ENCODE results near the gene SFTA2. TPM values are rescaled to one million over a fixed set of nuclear protein-coding genes. Genes with fewer than 3 reads are reported as not detected.
A peak's percentile ranks its signal among the peaks of the same experiment; 100 is the strongest.

Gene SFTA2
- total and polyA plus RNA-seq, 4 donors, result 0.53 TPM; not detected in 3

DNA sequence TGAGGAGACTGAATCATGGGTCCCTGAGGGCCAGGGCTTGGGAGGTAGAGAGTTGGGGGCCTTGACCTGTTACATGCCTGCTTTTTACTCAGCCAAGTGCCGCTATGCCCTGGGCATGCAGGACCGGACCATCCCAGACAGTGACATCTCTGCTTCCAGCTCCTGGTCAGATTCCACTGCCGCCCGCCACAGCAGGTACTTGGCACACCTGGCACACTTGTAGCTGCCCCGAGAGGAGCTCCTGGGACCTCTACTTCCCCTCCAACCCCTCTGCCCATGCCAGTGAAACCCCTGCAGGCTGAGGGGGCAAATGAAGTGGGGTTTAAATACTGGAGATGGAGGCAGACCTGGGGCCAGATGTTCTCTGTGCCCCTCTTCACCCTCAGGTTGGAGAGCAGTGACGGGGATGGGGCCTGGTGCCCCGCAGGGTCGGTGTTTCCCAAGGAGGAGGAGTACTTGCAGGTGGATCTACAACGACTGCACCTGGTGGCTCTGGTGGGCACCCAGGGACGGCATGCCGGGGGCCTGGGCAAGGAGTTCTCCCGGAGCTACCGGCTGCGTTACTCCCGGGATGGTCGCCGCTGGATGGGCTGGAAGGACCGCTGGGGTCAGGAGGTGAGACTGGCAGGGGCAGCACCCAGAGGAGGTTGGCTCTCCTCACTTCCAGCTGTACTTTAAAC is 43.0 kb downstream of the SFTA2 start:
- H3K9me3 ChIP-seq (ENCODE audit: control insufficient read depth, insufficient read depth, low read length), result no peaks in the 10 kb centered on the region
- peaks cover 54% of the 10 kb centered on the region for H3K36me3 ChIP-seq (ENCODE audit: control insufficient read depth, insufficient read depth, low read length)
- H3K27me3 ChIP-seq (ENCODE audit: control insufficient read depth, insufficient read depth, low read length), result no peaks in the 10 kb centered on the region
- no peak for DNase-seq (ENCODE audit: low read depth in 4 of 6, low spot score in 6 of 6)
- 82% methylated on average over 10 of the region's 18 CpGs for WGBS (ENCODE audit: insufficient coverage)
- no peak overlapping the region for H3K27ac ChIP-seq (ENCODE audit: low read depth, low read length)
- peaks cover 53% of the 10 kb centered on the region for H3K4me1 ChIP-seq (ENCODE audit: control insufficient read depth, insufficient read depth, low read length)
- no peak overlapping the region for H3K4me3 ChIP-seq (ENCODE audit: low read depth, low read length)

DNA sequence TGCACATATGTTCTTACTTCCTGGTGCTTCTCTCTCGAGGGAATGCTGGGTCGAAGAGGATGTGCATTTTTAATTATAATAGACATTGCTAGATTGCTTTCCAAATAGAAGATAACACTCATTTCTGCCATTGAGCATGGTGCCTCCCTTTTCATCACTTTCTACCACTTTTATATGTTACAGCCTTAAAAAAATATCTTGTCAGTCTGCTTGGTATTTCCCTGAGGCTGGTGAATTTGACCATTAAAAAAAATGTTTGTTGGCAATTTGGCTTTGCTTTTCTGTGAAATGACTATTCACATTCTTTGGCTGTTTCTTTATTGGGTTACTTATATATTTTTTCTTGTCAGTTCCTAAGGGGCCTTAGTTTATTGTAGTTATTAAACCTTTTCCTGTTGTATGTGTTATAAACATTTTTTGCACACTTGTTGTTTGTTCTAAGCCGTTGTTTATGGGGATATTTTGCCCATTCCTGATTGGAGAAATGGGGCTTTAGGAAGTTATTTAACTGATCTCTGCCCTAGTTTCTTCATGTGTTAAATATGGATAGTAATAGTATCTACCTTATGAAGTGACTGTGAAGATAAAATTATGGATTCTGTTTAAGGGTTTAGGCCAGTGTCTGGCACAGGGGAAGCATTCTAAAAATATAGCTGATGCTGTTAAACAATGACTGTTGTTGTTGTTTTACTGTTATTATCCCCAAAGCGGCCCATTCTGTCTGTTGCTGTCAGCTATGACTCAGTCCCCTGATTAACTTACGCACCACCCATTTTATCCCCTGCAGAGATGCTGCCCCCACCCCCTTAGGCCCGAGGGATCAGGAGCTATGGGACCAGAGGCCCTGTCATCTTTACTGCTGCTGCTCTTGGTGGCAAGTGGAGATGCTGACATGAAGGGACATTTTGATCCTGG is 43.8 kb downstream of the SFTA2 start:
- H3K36me3 ChIP-seq (ENCODE audit: control insufficient read depth, insufficient read depth, low read length), result peaks cover 46% of the 10 kb centered on the region
- no peaks in the 10 kb centered on the region for H3K9me3 ChIP-seq (ENCODE audit: control insufficient read depth, insufficient read depth, low read length)
- no peak for DNase-seq (ENCODE audit: low read depth in 4 of 6, low spot score in 6 of 6)
- H3K27ac ChIP-seq (ENCODE audit: low read depth, low read length), result no peak overlapping the region
- no peaks in the 10 kb centered on the region for H3K27me3 ChIP-seq (ENCODE audit: control insufficient read depth, insufficient read depth, low read length)
- no peak overlapping the region for H3K4me3 ChIP-seq (ENCODE audit: low read depth, low read length)
- H3K4me1 ChIP-seq (ENCODE audit: control insufficient read depth, insufficient read depth, low read length), result peaks cover 61% of the 10 kb centered on the region
- WGBS (ENCODE audit: insufficient coverage), result no CpG with 5 or more reads among the region's 6 CpGs

DNA sequence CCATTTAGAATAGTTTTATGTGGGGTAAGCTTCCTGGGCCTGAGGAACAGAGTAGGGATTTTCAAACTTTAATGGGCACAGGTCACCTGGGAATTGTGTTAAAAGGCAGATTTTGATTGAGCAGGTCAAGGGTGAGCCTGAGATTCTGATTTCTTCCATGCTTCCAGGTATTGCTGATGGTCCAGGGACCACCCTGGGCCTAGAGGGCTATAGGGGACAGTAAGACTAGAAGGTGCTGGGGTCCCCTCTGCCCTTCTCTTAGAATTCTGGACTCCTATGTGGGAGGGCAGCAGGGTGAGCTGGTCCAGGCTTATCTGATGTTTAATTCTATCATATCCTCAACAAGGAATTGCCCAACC is 45.1 kb downstream of the SFTA2 start:
- peak overlapping the region; percentile 70 for H3K4me3 ChIP-seq (ENCODE audit: low read depth, low read length)

DNA sequence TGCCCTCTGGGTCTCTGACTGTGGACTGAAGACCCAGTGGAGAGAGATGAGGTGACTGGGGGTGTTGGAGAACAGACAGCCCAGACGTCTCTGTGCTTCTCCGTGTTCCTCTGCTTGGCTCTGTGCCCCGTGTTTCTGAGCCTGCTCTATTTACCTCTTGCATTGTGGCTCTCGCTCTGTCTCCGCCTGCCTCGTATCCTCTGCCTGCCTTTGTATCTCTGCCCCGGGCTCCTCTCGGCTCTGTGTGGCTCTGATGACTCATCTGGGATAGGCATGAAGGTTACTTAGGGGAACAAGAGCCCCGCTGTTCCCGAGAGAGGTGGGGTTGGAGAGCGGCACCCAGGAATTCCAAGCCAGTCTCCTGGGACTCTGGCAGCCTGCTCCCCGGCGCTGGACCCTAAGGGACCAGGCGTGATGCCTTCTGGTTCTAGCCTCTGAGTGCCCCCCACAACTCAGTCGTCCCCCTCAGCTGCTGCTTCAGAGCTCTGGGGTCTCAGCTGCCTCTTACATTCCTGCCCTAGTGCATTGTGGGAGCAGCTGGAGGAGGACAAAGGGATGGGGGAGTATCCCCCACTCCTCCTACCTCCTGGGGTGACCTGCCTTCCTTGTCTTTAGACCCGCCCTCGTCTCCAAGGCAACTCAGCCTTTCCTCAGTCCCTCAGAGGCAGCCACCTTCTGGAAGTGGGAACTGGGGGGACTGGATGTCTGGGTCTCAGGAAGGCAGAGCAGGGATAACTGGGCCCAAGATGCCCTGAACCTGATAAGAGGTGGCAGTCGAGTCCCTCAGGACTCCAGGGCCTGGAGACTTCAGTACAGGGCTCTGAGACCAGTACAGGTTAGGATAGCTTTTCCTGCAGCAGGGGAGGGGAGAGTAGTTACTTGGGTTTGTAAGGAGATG is 45.7 kb downstream of the SFTA2 start:
- Histone ChIP-seq H3K36me3 (ENCODE audit: control insufficient read depth, insufficient read depth, low read length) (peaks cover 28% of the 10 kb centered on the region), H3K9me3 (ENCODE audit: control insufficient read depth, insufficient read depth, low read length) (no peaks in the 10 kb centered on the region), H3K27ac (ENCODE audit: low read depth, low read length) (peak overlapping the region; percentile 91), H3K27me3 (ENCODE audit: control insufficient read depth, insufficient read depth, low read length) (no peaks in the 10 kb centered on the region), H3K4me1 (ENCODE audit: control insufficient read depth, insufficient read depth, low read length) (peaks cover 80% of the 10 kb centered on the region), H3K4me3 (ENCODE audit: low read depth, low read length) (peak overlapping the region; percentile 70)
- under 1% methylated on average over 15 of the region's 18 CpGs for WGBS (ENCODE audit: insufficient coverage)
- peak in 2 of 6 donors; percentile 92 to 97 for DNase-seq (ENCODE audit: low read depth in 4 of 6, low spot score in 6 of 6)

More for the DNA sequence above, 45.1 kb downstream of the SFTA2 start:
- Histone ChIP-seq H3K4me1 (ENCODE audit: control insufficient read depth, insufficient read depth, low read length) (peaks cover 74% of the 10 kb centered on the region), H3K9me3 (ENCODE audit: control insufficient read depth, insufficient read depth, low read length) (no peaks in the 10 kb centered on the region), H3K27me3 (ENCODE audit: control insufficient read depth, insufficient read depth, low read length) (no peaks in the 10 kb centered on the region), H3K27ac (ENCODE audit: low read depth, low read length) (peak overlapping the region; percentile 91), H3K36me3 (ENCODE audit: control insufficient read depth, insufficient read depth, low read length) (peaks cover 34% of the 10 kb centered on the region)
- no peak for DNase-seq (ENCODE audit: low read depth in 4 of 6, low spot score in 6 of 6)

DNA sequence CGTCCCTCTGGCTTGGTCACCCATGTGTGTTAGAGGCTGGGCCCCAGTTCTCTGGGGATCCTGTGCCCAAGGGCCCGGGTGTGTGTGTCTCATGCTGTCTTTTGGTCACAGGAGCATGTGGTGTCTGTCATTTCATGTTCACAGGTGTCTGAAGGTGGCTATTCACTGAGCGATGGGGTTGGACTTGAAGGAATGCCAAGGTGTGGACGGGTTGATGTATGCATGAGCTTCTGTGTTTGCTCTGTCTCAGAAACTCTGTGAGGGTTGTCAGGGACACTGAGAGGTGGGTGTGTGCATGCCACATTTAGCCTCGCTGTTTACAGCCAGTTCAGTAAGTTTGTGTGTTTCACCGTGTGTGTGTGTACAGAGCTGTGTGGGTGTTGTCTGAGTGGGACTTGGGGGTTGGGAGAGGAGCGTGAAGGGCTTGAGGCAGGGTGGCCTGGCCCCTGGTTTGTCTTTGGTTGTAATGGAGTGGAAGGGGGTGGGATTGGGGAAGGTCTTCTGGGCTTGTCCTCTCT is 46.4 kb downstream of the SFTA2 start:
- H3K4me1 ChIP-seq (ENCODE audit: control insufficient read depth, insufficient read depth, low read length), result peaks cover 80% of the 10 kb centered on the region
- WGBS (ENCODE audit: insufficient coverage), result 7% methylated on average over 7 of the region's 7 CpGs
- peak overlapping the region; percentile 91 for H3K27ac ChIP-seq (ENCODE audit: low read depth, low read length)
- H3K36me3 ChIP-seq (ENCODE audit: control insufficient read depth, insufficient read depth, low read length), result peaks cover 21% of the 10 kb centered on the region
- H3K9me3 ChIP-seq (ENCODE audit: control insufficient read depth, insufficient read depth, low read length), result no peaks in the 10 kb centered on the region
- H3K4me3 ChIP-seq (ENCODE audit: low read depth, low read length), result peak overlapping the region; percentile 70
- H3K27me3 ChIP-seq (ENCODE audit: control insufficient read depth, insufficient read depth, low read length), result no peaks in the 10 kb centered on the region
- DNase-seq (ENCODE audit: low read depth in 4 of 6, low spot score in 6 of 6), result peak in 2 of 6 donors; percentile 66 to 73

DNA sequence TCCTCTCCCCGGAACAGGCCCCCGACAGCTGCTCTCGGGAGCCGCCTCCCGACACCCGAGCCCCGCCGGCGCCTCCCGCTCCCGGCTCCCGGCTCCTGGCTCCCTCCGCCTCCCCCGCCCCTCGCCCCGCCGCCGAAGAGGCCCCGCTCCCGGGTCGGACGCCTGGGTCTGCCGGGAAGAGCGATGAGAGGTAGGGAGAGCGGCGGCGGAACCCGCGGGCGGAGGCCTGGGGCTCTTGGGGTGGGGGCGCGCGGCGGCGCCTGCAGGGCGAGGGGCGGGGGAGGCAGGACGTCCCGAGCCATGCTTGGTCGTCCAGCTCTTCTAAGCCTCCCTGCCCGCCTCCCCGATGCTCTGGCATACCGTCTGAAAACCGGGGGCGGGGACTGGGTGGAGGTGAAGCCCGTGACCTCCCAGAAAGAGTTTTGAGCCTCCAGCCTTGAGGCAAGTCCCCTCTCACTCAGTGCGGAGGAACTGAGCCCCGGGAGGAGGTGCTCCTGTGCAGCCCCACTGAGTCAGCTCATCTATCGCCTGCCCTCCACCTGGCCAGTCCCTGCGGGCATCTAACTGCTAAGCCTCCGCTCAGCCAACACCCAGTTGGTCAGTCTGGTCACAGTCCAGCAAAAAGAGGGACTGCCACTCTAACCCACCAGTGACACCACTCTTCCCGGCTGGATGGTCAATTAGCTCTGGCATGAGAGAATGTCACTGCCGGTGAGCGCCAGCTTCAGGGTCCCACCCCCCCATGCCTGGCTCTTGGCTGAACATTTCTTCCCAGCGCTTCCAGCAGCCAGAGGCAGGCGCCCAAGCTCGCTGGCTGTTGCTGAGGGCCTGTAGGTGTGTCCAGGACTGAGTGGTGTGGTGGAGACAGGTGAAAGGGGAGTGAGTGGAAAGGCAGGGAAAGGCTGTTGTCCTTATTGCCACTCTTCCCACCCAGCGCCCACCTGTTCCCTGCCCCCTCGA is 47.2 kb downstream of the SFTA2 start:
- Histone ChIP-seq H3K4me3 (ENCODE audit: low read depth, low read length) (peak overlapping the region; percentile 70), H3K27me3 (ENCODE audit: control insufficient read depth, insufficient read depth, low read length) (no peaks in the 10 kb centered on the region), H3K36me3 (ENCODE audit: control insufficient read depth, insufficient read depth, low read length) (peaks cover 13% of the 10 kb centered on the region), H3K4me1 (ENCODE audit: control insufficient read depth, insufficient read depth, low read length) (peaks cover 80% of the 10 kb centered on the region), H3K27ac (ENCODE audit: low read depth, low read length) (peak overlapping the region; percentile 91), H3K9me3 (ENCODE audit: control insufficient read depth, insufficient read depth, low read length) (no peaks in the 10 kb centered on the region)
- DNase-seq (ENCODE audit: low read depth in 4 of 6, low spot score in 6 of 6), result peak in 2 of 6 donors; percentile 67 to 81
- under 1% methylated on average over 56 of the region's 59 CpGs for WGBS (ENCODE audit: insufficient coverage)

DNA sequence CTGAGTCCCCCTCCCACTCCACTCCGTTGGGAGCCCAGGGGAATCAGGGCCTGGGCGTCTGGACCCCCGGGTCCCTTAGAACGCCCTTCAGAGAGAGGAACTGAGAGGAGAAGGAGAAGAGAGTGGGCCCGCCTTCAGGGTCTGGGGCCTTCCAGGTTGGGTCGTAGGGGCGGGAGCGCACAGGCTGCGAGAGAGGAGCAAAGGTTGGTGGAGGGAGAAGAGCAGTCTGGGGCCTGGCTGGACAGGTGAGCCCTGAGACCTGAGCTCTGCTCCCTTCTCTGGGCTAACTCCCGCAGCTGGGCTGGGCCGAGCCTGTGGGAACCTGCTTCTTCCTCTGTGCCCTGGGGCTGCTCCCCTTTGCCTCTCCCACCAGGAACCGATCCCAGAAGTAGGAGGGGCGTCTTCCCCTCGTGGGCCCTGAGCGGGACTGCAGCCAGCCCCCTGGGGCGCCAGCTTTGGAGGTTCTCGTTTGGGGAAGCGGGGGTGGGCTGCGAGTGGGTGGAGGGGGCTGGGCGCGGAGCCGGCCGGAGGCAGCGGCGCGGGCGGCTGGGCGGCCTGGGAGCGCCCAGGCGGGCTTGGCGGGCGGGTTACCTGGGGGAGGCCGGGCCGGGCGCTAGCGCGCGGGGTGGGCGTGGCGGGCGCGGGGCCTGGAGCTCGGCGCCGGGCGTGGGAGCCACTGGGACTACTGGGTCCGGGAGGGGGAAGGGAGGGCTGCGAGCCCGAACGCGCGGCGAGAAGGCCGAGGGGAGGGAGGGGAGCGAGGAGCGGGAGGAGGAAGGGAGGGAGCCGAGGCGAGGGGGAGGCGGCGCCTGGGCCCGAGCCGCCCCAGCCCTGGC is 48.1 kb downstream of the SFTA2 start, which contains the start of gene DDR1:
Gene DDR1 (plus strand): TSS at position 835 of the 836 bp plus-strand sequence. CDS start 4,211 bp downstream, outside the sequence.
- Histone ChIP-seq H3K27ac (ENCODE audit: low read depth, low read length) (peak within 1 kb of the TSS; percentile 94), H3K36me3 (ENCODE audit: control insufficient read depth, insufficient read depth, low read length) (peaks cover 4% of the 10 kb centered on the region), H3K9me3 (ENCODE audit: control insufficient read depth, insufficient read depth, low read length) (no peaks in the 10 kb centered on the region), H3K27me3 (ENCODE audit: control insufficient read depth, insufficient read depth, low read length) (no peaks in the 10 kb centered on the region), H3K4me1 (ENCODE audit: control insufficient read depth, insufficient read depth, low read length) (peaks cover 75% of the 10 kb centered on the region), H3K4me3 (ENCODE audit: low read depth, low read length) (peak within 1 kb of the TSS; percentile 70)
- under 1% methylated on average over 57 of the region's 62 CpGs for WGBS (ENCODE audit: insufficient coverage)
- DNase-seq (ENCODE audit: low read depth in 4 of 6, low spot score in 6 of 6), result peak in 2 of 6 donors; percentile 91 to 94

All from spinal cord (tissue), 10 donors.